K562 (cell line): ENCODE data around the gene ARHGAP22. TPM values are rescaled to one million over a fixed set of nuclear protein-coding genes. Genes with fewer than 3 reads are reported as not detected.
A peak's percentile ranks its signal among the peaks of the same experiment; 100 is the strongest.

ENCODE experiments used
- CC2D1A ChIP-seq: fragments of 450-650 bp; IDR thresholded peaks from 2 replicates; pipeline ENCODE4 v1.6.1; 2017; ENCODE audit warnings: mild to moderate bottlenecking
- FOSL1 ChIP-seq: fragments of 200-800 bp; sonication (Bioruptor generic); conservative IDR thresholded peaks from 2 replicates; pipeline ENCODE4 v1.6.1; 2016; ENCODE audit warnings: missing genetic modification characterization, missing compliant biosample characterization
- GTF2B ChIP-seq: IDR thresholded peaks from 2 replicates; pipeline ENCODE4 v1.6.1; 2011; ENCODE audit not compliant: insufficient read length; ENCODE audit errors: extremely low read depth
- HMGN3 ChIP-seq: IDR thresholded peaks from 2 replicates; pipeline ENCODE4 v1.6.1; 2011; ENCODE audit warnings: borderline replicate concordance, low read depth, mild to moderate bottlenecking, mixed read lengths, low read length; ENCODE audit not compliant: insufficient read length; ENCODE audit errors: extremely low read depth
- HNRNPL ChIP-seq: fragments of 200-400 bp; formaldehyde crosslinking; IDR thresholded peaks from 2 replicates; pipeline ENCODE4 v1.6.1; 2017; ENCODE audit warnings: low read depth, mild to moderate bottlenecking, low read length
- ILF3 ChIP-seq: fragments of 450-650 bp; IDR thresholded peaks from 2 replicates; pipeline ENCODE4 v1.6.1; 2018; ENCODE audit warnings: antibody characterized with exemption, mild to moderate bottlenecking, moderate library complexity, borderline replicate concordance
- KDM2B ChIP-seq: fragments of 250-450 bp; sonication (Bioruptor Pico); IDR thresholded peaks from 2 replicates; pipeline ENCODE4 v1.8.0; 2021; ENCODE audit warnings: mild to moderate bottlenecking, moderate library complexity
- KDM4B ChIP-seq, 2 experiments: fragments of 450-650 bp in 1 of 2; sonication (generic) in 1 of 2; IDR thresholded peaks; 2 replicates each; pipeline ENCODE4 v1.6.1; 2016 to 2017; ENCODE audit warnings: borderline replicate concordance in 2 of 2, antibody characterized with exemption in 1 of 2, low read depth in 1 of 2, mild to moderate bottlenecking in 1 of 2
- KLF6 ChIP-seq: fragments of 250-450 bp; sonication (Bioruptor Pico); IDR thresholded peaks from 2 replicates; pipeline ENCODE4 v1.4.0; 2020; ENCODE audit warnings: mild to moderate bottlenecking, moderate library complexity, borderline replicate concordance
- L3MBTL2 ChIP-seq: fragments of 450-650 bp; IDR thresholded peaks from 2 replicates; pipeline ENCODE4 v1.6.1; 2016; ENCODE audit warnings: mild to moderate bottlenecking, moderate library complexity
- LARP7 ChIP-seq: fragments of 450-650 bp; IDR thresholded peaks from 2 replicates; pipeline ENCODE4 v1.6.1; 2016
- LCOR ChIP-seq: sonication (generic); formaldehyde crosslinking; IDR thresholded peaks from 2 replicates; pipeline ENCODE4 v1.8.0; 2022; ENCODE audit warnings: mild to moderate bottlenecking, missing genetic modification reagents
- NELFE ChIP-seq: IDR thresholded peaks from 2 replicates; pipeline ENCODE4 v1.6.1; 2011; ENCODE audit warnings: mild to moderate bottlenecking; ENCODE audit not compliant: insufficient read depth, insufficient read length
- NONO ChIP-seq, 2 experiments: fragments of 200-400 bp in 1 of 2; fragments of 450-650 bp in 1 of 2; formaldehyde crosslinking in 1 of 2; IDR thresholded peaks; 2 replicates each; pipeline ENCODE4 v1.6.1; 2017; ENCODE audit warnings: low read depth in 2 of 2, mild to moderate bottlenecking in 2 of 2, moderate library complexity in 2 of 2, low read length in 1 of 2
- NRF1 ChIP-seq, 2 experiments: fragments of 450-650 bp; IDR thresholded peaks in 1 of 2; conservative IDR thresholded peaks in 1 of 2; 2 replicates each; pipeline ENCODE4 v1.6.1; 2014; ENCODE audit warnings: mild to moderate bottlenecking in 2 of 2
- PHF21A ChIP-seq: fragments of 450-650 bp; IDR thresholded peaks from 2 replicates; pipeline ENCODE4 v1.6.1; 2017; ENCODE audit warnings: low read depth, borderline replicate concordance
- POLR2G ChIP-seq: fragments of 200-400 bp; formaldehyde crosslinking; IDR thresholded peaks from 2 replicates; pipeline ENCODE4 v1.6.1; 2017; ENCODE audit warnings: low read depth, mild to moderate bottlenecking, antibody characterized with exemption, low read length, moderate library complexity
- RBM39 ChIP-seq: fragments of 200-400 bp; formaldehyde crosslinking; optimal IDR thresholded peaks from 2 replicates; pipeline ENCODE3; 2018; ENCODE audit warnings: low read depth, low read length
- SMAD2 ChIP-seq: fragments of 150-350 bp; IDR thresholded peaks from 2 replicates; pipeline ENCODE4 v1.6.1; 2014; ENCODE audit warnings: low read depth, mild to moderate bottlenecking, low read length
- ZBTB7A ChIP-seq: IDR thresholded peaks from 2 replicates; pipeline ENCODE4 v1.6.1; 2011; ENCODE audit warnings: low read depth, mild to moderate bottlenecking, low read length, moderate library complexity, borderline replicate concordance; ENCODE audit not compliant: control insufficient read depth
- ZFPM2 ChIP-seq: fragments of 250-450 bp; sonication (Bioruptor Pico); IDR thresholded peaks from 2 replicates; pipeline ENCODE4 v1.5.1; 2022; ENCODE audit warnings: mild to moderate bottlenecking
- polyA plus RNA-seq, 8 experiments: library from polyadenylated mRNA; depleted of rRNA in 4 of 8; stranded (reverse) in 5 of 8; unstranded in 3 of 8; fragments of >200 nt; fragmentation: Nextera tagmentation in 2 of 8; fragmentation: Illumina TruSeq in 1 of 8; extraction: Ambion mirVana in 2 of 8; extraction: Trizol in 1 of 8; gene quantifications; 2 replicates each; pipeline versions ENCODE4 v1.2.1 to v1.2.3, GENCODE V29; 2011 to 2014; ENCODE audit warnings: inconsistent platforms in 1 of 8, missing spikeins in 1 of 8
- total RNA-seq, 7 experiments: library from RNA; depleted of rRNA in 6 of 7; stranded (reverse); fragments of >200 nt in 6 of 7; fragmentation: Illumina TruSeq in 2 of 7; extraction: Trizol in 2 of 7; gene quantifications; 2 replicates each; pipeline versions ENCODE4 v1.2.1 to v1.2.3, GENCODE V29; 2011 to 2021; ENCODE audit warnings: low replicate concordance in 1 of 7

The ARHGAP22 gene
- total and polyA plus RNA-seq, 9 of the 15 experiments (the other 6 are each of a cell fraction or from before 2014, with no cell fraction given), result 1.3 to 28.1 (median 12.7) TPM

- TF ChIP-seq LARP7 (no peak), ZBTB7A (peak; percentile 88), GTF2B (no peak), SMAD2 (no peak), KDM2B (0 out of 2 replicates have a peak, but pooled peaks have one; percentile 19), L3MBTL2 (peak; percentile 56), HNRNPL (peak; percentile 70), CC2D1A (no peak), ILF3 (0 out of 2 replicates have a peak, but pooled peaks have one; percentile 50), FOSL1 (tag) (no peak), NRF1 (conservative IDR thresholded peaks at IDR 0.05 in 1 of 2, IDR thresholded peaks at IDR 0.05 in 1 of 2) (peak in 1 of 2 experiments; percentile 18; a peak in 2 of 4 replicates), KDM4B (IDR thresholded peaks at IDR 0.05; ENCODE audit: borderline replicate concordance in 2 of 2, low read depth in 1 of 2) (no peak), ZFPM2 (CRISPR knock-in tag) (no peak), NONO (IDR thresholded peaks at IDR 0.05; ENCODE audit: low read depth in 2 of 2, low read length in 1 of 2) (peak in 1 of 2 experiments; percentile 35; a peak in 1 of 4 replicates), NELFE (no peak), RBM39 (no peak), PHF21A (no peak), LCOR (CRISPR knock-in tag) (no peak), HMGN3 (peak; percentile 38), POLR2G (peak; percentile 73), KLF6 (no peak)
Measured at GRCh38 chr10:48523820-48524758, 80.8 kb downstream of the ARHGAP22 start (continued).
